Endothelial cell of hepatic sinusoid (primary cell): ENCODE data around the gene COMMD1.
"Not testable (repeated sequence)": the region's sequence is repeated elsewhere in the genome, so short reads cannot be mapped to it uniquely, and the experiment has no call there.

Experiments
- in situ Hi-C: cut with HindIII; loops from 2 replicates; pipeline ENCODE4 v1.10.0; 2017; ENCODE audit warnings: low sequenced_read_pairs

The COMMD1 gene

GRCh38 chr2:62119311-62119974, 214.0 kb downstream of the COMMD1 start:
- in situ Hi-C loops = no loop called here

- in situ Hi-C loops = not testable (repeated sequence)
Measured at GRCh38 chr2:62126239-62126638, 220.8 kb downstream of the COMMD1 start.

- in situ Hi-C loops = loop anchor here (5.0 kb wide), 1 partner anchor 54 kb away; no protein-coding TSS in a partner anchor
Measured at GRCh38 chr2:62133320-62133823, 227.9 kb downstream of the COMMD1 start.

GRCh38 chr2:62136956-62137830, 231.7 kb downstream of the COMMD1 start:
- in situ Hi-C loops = no loop called here

- in situ Hi-C loops = no loop called here
Measured at GRCh38 chr2:62140426-62141141, 235.1 kb downstream of the COMMD1 start.

GRCh38 chr2:62141142-62141740, 235.8 kb downstream of the COMMD1 start:
- in situ Hi-C loops = no loop called here

GRCh38 chr2:62142054-62142453, 236.6 kb downstream of the COMMD1 start:
- in situ Hi-C loops = no loop called here

GRCh38 chr2:62143696-62144095, 238.2 kb downstream of the COMMD1 start:
- in situ Hi-C loops = no loop called here

- in situ Hi-C loops = no loop called here
Measured at GRCh38 chr2:62144689-62145477, 239.4 kb downstream of the COMMD1 start.

- in situ Hi-C loops = no loop called here
Measured at GRCh38 chr2:62145478-62146100, 240.1 kb downstream of the COMMD1 start.

- in situ Hi-C loops = not testable (repeated sequence)
Measured at GRCh38 chr2:62146790-62147189, 241.3 kb downstream of the COMMD1 start.

- in situ Hi-C loops = no loop called here
Measured at GRCh38 chr2:62147610-62148301, 242.3 kb downstream of the COMMD1 start.

- in situ Hi-C loops = no loop called here
Measured at GRCh38 chr2:62149708-62150107, 244.2 kb downstream of the COMMD1 start.

GRCh38 chr2:62150597-62151305, 245.3 kb downstream of the COMMD1 start:
- in situ Hi-C loops = no loop called here

GRCh38 chr2:62151306-62151638, 245.8 kb downstream of the COMMD1 start:
- in situ Hi-C loops = no loop called here

GRCh38 chr2:62152000-62152399, 246.5 kb downstream of the COMMD1 start:
- in situ Hi-C loops = no loop called here

GRCh38 chr2:62156861-62157496, 251.5 kb downstream of the COMMD1 start:
- in situ Hi-C loops = loop anchor here (5.0 kb wide), 1 partner anchor 75 kb away; no protein-coding TSS in a partner anchor
